ENCODE data around the gene PTPRM. TPM values are rescaled to one million over a fixed set of nuclear protein-coding genes. Genes with fewer than 3 reads are reported as not detected.

Gene PTPRM
- total RNA-seq, 4 donors from 2014 or later: 22.5 to 92.5 (median 39.2) TPM

DNA sequence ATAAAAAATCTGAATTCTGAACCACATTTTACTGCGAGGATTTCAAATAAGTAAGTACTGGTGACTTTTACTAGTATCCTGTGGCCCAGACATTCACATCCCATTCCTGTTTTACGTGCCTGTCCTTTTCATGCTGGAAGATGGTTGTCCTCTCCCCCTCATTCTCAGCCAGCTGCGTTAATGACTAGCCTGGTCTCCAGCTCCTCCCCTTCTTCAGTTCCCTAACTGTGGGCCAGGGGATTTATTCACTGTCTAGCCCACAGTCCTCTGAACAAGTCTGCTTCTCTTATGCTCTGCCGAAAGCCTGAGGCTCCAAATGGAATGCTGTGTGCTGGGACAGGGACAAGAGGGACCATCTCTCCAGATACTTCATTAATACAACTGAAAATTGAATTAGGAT, 373.9 kb downstream of the PTPRM start:
- DNase-seq: no peak
- intact Hi-C loops (cut with DNase I; ENCODE audit: low total_unique reads): no loop called here
- no peak overlapping the region for H3K27ac ChIP-seq
- in situ Hi-C loops (cut with MboI; ENCODE audit: low pct_ligation_motif_present in 1 of 4, low pct_unique_long_range_greater_than_20kb in 1 of 4, low sequenced_read_pairs in 3 of 4): no loop called here
- 68 to 78% methylated on average over 3 to 4 of the region's 4 CpGs for WGBS, 2 donors (ENCODE audit: low coverage in 1 of 2)
- no peaks in the 10 kb centered on the region for H3K36me3 ChIP-seq
- H3K4me3 ChIP-seq: no peak overlapping the region
- peaks cover under 1 to 12% (median 5%) of the 10 kb centered on the region in 4 donors for H3K4me1 ChIP-seq
- H3K27me3 ChIP-seq: no peaks in the 10 kb centered on the region
- no peaks in the 10 kb centered on the region for H3K9me3 ChIP-seq
- TF ChIP-seq POLR2A (IDR thresholded peaks at IDR 0.05) (no peak), EP300 (IDR thresholded peaks at IDR 0.05; ENCODE audit: low read depth) (no peak), POLR2AphosphoS5 (IDR thresholded peaks at IDR 0.05) (no peak)
- TF ChIP-seq, protein P1, sequence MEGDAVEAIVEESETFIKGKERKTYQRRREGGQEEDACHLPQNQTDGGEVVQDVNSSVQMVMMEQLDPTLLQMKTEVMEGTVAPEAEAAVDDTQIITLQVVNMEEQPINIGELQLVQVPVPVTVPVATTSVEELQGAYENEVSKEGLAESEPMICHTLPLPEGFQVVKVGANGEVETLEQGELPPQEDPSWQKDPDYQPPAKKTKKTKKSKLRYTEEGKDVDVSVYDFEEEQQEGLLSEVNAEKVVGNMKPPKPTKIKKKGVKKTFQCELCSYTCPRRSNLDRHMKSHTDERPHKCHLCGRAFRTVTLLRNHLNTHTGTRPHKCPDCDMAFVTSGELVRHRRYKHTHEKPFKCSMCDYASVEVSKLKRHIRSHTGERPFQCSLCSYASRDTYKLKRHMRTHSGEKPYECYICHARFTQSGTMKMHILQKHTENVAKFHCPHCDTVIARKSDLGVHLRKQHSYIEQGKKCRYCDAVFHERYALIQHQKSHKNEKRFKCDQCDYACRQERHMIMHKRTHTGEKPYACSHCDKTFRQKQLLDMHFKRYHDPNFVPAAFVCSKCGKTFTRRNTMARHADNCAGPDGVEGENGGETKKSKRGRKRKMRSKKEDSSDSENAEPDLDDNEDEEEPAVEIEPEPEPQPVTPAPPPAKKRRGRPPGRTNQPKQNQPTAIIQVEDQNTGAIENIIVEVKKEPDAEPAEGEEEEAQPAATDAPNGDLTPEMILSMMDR (IDR thresholded peaks at IDR 0.05): no peak

DNA sequence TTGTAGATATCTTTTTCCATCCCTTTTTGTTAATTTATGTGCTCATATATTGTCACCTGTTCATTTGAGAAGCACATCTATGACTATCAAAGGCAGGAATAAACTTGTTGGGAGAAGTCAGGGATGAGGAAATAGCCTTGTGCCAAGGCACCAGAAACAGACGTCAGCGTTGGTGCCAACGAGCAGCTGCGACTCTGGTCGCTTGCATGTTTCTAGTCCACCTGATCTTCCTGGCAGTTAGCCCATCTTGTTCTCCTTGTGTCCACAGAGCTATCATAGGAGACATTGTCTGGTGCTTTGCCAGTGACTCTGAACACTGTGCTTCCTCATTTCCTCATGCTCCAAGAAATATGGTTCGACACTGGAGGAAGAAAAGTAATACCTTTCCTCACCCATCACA, 374.4 kb downstream of the PTPRM start:
- DNase-seq: peak; percentile 63
- intact Hi-C loops (cut with DNase I; ENCODE audit: low total_unique reads) (no loop called here), in situ Hi-C loops (cut with MboI; ENCODE audit: low pct_ligation_motif_present in 1 of 4, low pct_unique_long_range_greater_than_20kb in 1 of 4, low sequenced_read_pairs in 3 of 4) (no loop called here)
- Histone ChIP-seq H3K36me3 (no peaks in the 10 kb centered on the region), H3K9me3 (no peaks in the 10 kb centered on the region), H3K4me1 (peaks cover 2 to 17% (median 8%) of the 10 kb centered on the region in 4 donors), H3K27ac (no peak overlapping the region), H3K4me3 (no peak overlapping the region), H3K27me3 (no peaks in the 10 kb centered on the region)
- TF ChIP-seq EP300 (IDR thresholded peaks at IDR 0.05; ENCODE audit: low read depth) (no peak), POLR2A (IDR thresholded peaks at IDR 0.05) (no peak), POLR2AphosphoS5 (IDR thresholded peaks at IDR 0.05) (peak in 2 of 3 donors; percentile 39 to 46)
- TF ChIP-seq, protein P1 (IDR thresholded peaks at IDR 0.05): no peak
- WGBS, 2 donors (ENCODE audit: low coverage in 1 of 2): 53 to 57% methylated on average over 1 to 6 of the region's 6 CpGs

DNA sequence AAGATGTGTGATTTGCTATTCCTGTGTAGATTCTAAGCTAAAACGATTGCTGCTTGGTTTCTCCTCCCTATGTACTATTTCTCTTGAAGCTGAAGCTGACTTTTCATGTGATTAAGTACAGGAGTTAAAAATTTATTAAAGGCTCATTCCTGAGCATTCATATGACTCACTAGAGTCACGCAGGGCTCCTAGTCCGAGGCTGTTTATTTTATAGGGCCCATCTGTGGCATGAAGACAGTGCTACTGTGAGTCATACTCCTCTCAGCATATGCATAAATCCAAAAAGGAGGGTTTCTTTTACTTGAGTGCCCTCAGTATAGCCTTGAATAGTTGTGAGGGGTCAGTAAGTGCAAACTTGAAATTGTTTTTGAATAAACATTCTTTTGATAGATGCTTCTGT, 378.8 kb downstream of the PTPRM start:
- H3K27me3 ChIP-seq: no peaks in the 10 kb centered on the region
- H3K9me3 ChIP-seq: no peaks in the 10 kb centered on the region
- intact Hi-C loops (cut with DNase I; ENCODE audit: low total_unique reads) (no loop called here), in situ Hi-C loops (cut with MboI; ENCODE audit: low pct_ligation_motif_present in 1 of 4, low pct_unique_long_range_greater_than_20kb in 1 of 4, low sequenced_read_pairs in 3 of 4) (no loop called here)
- no peaks in the 10 kb centered on the region for H3K36me3 ChIP-seq
- peaks cover 6 to 17% (median 12%) of the 10 kb centered on the region in 4 donors for H3K4me1 ChIP-seq
- TF ChIP-seq, protein P1 (IDR thresholded peaks at IDR 0.05): no peak
- TF ChIP-seq EP300 (IDR thresholded peaks at IDR 0.05; ENCODE audit: low read depth): no peak
- peak in 2 of 3 donors; percentile 25 to 31 for TF ChIP-seq POLR2AphosphoS5 (IDR thresholded peaks at IDR 0.05)
- 18 to 23% methylated on average over 3 of the region's 3 CpGs for WGBS, 2 donors (ENCODE audit: low coverage in 1 of 2)
- no peak for DNase-seq
- no peak overlapping the region for H3K4me3 ChIP-seq
- H3K27ac ChIP-seq: peak overlapping the region; percentile 54 to 72 (median 58)

DNA sequence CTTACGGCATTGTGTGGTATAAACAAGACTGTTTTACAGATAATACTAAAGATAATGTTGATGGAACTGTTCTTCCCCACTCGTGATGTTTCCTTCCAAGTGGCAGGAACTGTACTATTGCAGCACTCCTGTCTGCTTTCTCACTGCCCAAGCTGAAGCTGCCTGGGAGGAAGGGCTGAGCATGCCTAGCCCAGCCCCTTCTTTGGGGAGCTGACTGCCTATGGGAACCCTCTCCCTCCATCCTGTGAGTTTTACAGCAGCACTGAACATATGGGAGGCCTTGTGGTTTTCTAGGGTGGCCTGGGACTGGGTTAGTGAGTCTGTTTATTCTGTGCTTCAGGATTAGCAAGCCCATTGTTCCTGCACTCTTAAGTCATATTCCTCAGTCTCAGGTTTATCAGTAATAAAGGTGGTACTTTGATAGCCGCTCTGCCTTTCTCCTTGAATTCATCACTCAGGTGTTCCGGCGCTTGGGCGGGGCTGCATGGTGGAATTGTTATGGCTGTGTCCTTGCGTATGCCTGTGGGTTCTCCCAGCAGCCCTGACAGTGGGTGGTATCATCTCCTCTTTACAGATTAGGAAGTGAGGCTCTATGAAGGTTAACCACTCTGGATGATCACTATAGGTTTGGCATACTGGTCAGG, 379.7 kb downstream of the PTPRM start:
- in situ Hi-C loops (cut with MboI; ENCODE audit: low pct_ligation_motif_present in 1 of 4, low pct_unique_long_range_greater_than_20kb in 1 of 4, low sequenced_read_pairs in 3 of 4) (no loop called here), intact Hi-C loops (cut with DNase I; ENCODE audit: low total_unique reads) (no loop called here)
- H3K36me3 ChIP-seq: no peaks in the 10 kb centered on the region
- peak; percentile 29 for DNase-seq
- no peak overlapping the region for H3K4me3 ChIP-seq
- peaks cover 6 to 15% (median 11%) of the 10 kb centered on the region in 4 donors for H3K4me1 ChIP-seq
- H3K9me3 ChIP-seq: no peaks in the 10 kb centered on the region
- TF ChIP-seq POLR2AphosphoS5 (IDR thresholded peaks at IDR 0.05) (no peak), POLR2A (IDR thresholded peaks at IDR 0.05) (no peak), EP300 (IDR thresholded peaks at IDR 0.05; ENCODE audit: low read depth) (no peak)
- TF ChIP-seq, protein P1 (IDR thresholded peaks at IDR 0.05): no peak
- H3K27me3 ChIP-seq: no peaks in the 10 kb centered on the region
- peak overlapping the region; percentile 54 to 72 (median 58) for H3K27ac ChIP-seq
- 54 to 72% methylated on average over 2 to 7 of the region's 7 CpGs for WGBS, 2 donors (ENCODE audit: low coverage in 1 of 2)
